ENCODE measurements around the gene COL23A1.

COL23A1 gene

GRCh38 chr5:178284996-178285395 is 305.2 kb downstream of the COL23A1 start:
- in situ Hi-C loops (cut with MboI; ENCODE audit: low pct_unique_long_range_greater_than_20kb, low sequenced_read_pairs, unreplicated experiment), result loop anchor here (10.0 to 25.0 kb wide), 2 partner anchors 270 to 1202 kb away; no protein-coding TSS in a partner anchor
- no peak for TF ChIP-seq CTCF (IDR thresholded peaks at IDR 0.05; ENCODE audit: extremely low read depth, insufficient read depth, missing control alignments)
- no peak for DNase-seq (ENCODE audit: low spot score)

GRCh38 chr5:178284093-178284675 is 306.0 kb downstream of the COL23A1 start:
- in situ Hi-C loops (cut with MboI; ENCODE audit: low pct_unique_long_range_greater_than_20kb, low sequenced_read_pairs, unreplicated experiment), result loop anchor here (10.0 to 25.0 kb wide), 2 partner anchors 271 to 1203 kb away; no protein-coding TSS in a partner anchor
- TF ChIP-seq CTCF (IDR thresholded peaks at IDR 0.05; ENCODE audit: extremely low read depth, insufficient read depth, missing control alignments), result peak; percentile 55
- DNase-seq (ENCODE audit: low spot score), result no peak

- in situ Hi-C loops (cut with MboI; ENCODE audit: low pct_unique_long_range_greater_than_20kb, low sequenced_read_pairs, unreplicated experiment), result loop anchor here (10.0 to 25.0 kb wide), 2 partner anchors 271 to 1204 kb away; no protein-coding TSS in a partner anchor
- TF ChIP-seq CTCF (IDR thresholded peaks at IDR 0.05; ENCODE audit: extremely low read depth, insufficient read depth, missing control alignments), result no peak
- no peak for DNase-seq (ENCODE audit: low spot score)
These were observed 306.7 kb downstream of the COL23A1 start for GRCh38 chr5:178283520-178283919.

GRCh38 chr5:178282391-178282790 is 307.8 kb downstream of the COL23A1 start:
- DNase-seq (ENCODE audit: low spot score), result no peak
- TF ChIP-seq CTCF (IDR thresholded peaks at IDR 0.05; ENCODE audit: extremely low read depth, insufficient read depth, missing control alignments), result no peak
- in situ Hi-C loops (cut with MboI; ENCODE audit: low pct_unique_long_range_greater_than_20kb, low sequenced_read_pairs, unreplicated experiment), result loop anchor here (10.0 to 25.0 kb wide), 2 partner anchors 272 to 1205 kb away; no protein-coding TSS in a partner anchor

- in situ Hi-C loops (cut with MboI; ENCODE audit: low pct_unique_long_range_greater_than_20kb, low sequenced_read_pairs, unreplicated experiment), result loop anchor here (10.0 to 25.0 kb wide), 2 partner anchors 273 to 1206 kb away; no protein-coding TSS in a partner anchor
- no peak for DNase-seq (ENCODE audit: low spot score)
- TF ChIP-seq CTCF (IDR thresholded peaks at IDR 0.05; ENCODE audit: extremely low read depth, insufficient read depth, missing control alignments), result no peak
These were observed 308.9 kb downstream of the COL23A1 start for GRCh38 chr5:178281331-178281730.

GRCh38 chr5:178280631-178281030 is 309.6 kb downstream of the COL23A1 start:
- TF ChIP-seq CTCF (IDR thresholded peaks at IDR 0.05; ENCODE audit: extremely low read depth, insufficient read depth, missing control alignments), result no peak
- in situ Hi-C loops (cut with MboI; ENCODE audit: low pct_unique_long_range_greater_than_20kb, low sequenced_read_pairs, unreplicated experiment), result loop anchor here (10.0 to 25.0 kb wide), 2 partner anchors 274 to 1207 kb away; no protein-coding TSS in a partner anchor
- no peak for DNase-seq (ENCODE audit: low spot score)

Data from GM13977 (cell line).